K562 (cell line): ENCODE data around the gene JPT1. TPM values are rescaled to one million over a fixed set of nuclear protein-coding genes. Genes with fewer than 3 reads are reported as not detected.

Experiments used
- ARID1B ChIP-seq: fragments of 450-650 bp; IDR thresholded peaks from 2 replicates; pipeline ENCODE4 v1.6.1; 2016; ENCODE audit warnings: antibody characterized with exemption, mild to moderate bottlenecking, inconsistent platforms
- ATF7 ChIP-seq: fragments of 450-650 bp; IDR thresholded peaks from 2 replicates; pipeline ENCODE4 v1.7.1; 2014; ENCODE audit warnings: mild to moderate bottlenecking, moderate library complexity
- CCNT2 ChIP-seq: IDR thresholded peaks from 2 replicates; pipeline ENCODE4 v1.6.1; 2011; ENCODE audit warnings: borderline replicate concordance, low read depth, mild to moderate bottlenecking, moderate library complexity, mixed read lengths, low read length; ENCODE audit not compliant: insufficient read length; ENCODE audit errors: extremely low read depth
- DNMT1 ChIP-seq: fragments of 450-650 bp; IDR thresholded peaks from 2 replicates; pipeline ENCODE4 v1.6.1; 2016; ENCODE audit warnings: antibody characterized with exemption, mild to moderate bottlenecking
- EZH2 ChIP-seq: IDR thresholded peaks from 2 replicates; pipeline ENCODE4 v1.6.1; 2012; ENCODE audit warnings: low read depth, mild to moderate bottlenecking, inconsistent platforms, low read length, borderline replicate concordance
- FUS ChIP-seq: fragments of 200-400 bp; formaldehyde crosslinking; optimal IDR thresholded peaks from 2 replicates; pipeline ENCODE3; 2017; ENCODE audit warnings: low read depth, low read length
- JUND ChIP-seq, 2 experiments: IDR thresholded peaks; 2 replicates in 1 of 2; 3 replicates in 1 of 2; pipeline ENCODE4 v1.6.1; 2011; ENCODE audit warnings: borderline replicate concordance in 2 of 2, low read depth in 2 of 2, low read length in 2 of 2, improper control_type of control experiment in 1 of 2, missing biosample characterization in 1 of 2, missing genetic modification characterization in 1 of 2, missing genetic modification reagents in 1 of 2
- MCM2 ChIP-seq: fragments of 450-650 bp; IDR thresholded peaks from 2 replicates; pipeline ENCODE4 v1.6.1; 2017; ENCODE audit warnings: low read depth, mild to moderate bottlenecking
- MLLT1 ChIP-seq, 2 experiments: fragments of 450-650 bp; IDR thresholded peaks; 2 replicates each; pipeline ENCODE4 v1.6.1; 2016
- NBN ChIP-seq: fragments of 450-650 bp; IDR thresholded peaks from 2 replicates; pipeline ENCODE4 v1.6.1; 2016; ENCODE audit warnings: low read depth, mild to moderate bottlenecking
- NRF1 ChIP-seq, 2 experiments: fragments of 450-650 bp; IDR thresholded peaks in 1 of 2; conservative IDR thresholded peaks in 1 of 2; 2 replicates each; pipeline ENCODE4 v1.6.1; 2014; ENCODE audit warnings: mild to moderate bottlenecking in 2 of 2
- OTX1 ChIP-seq: fragments of 450-650 bp; formaldehyde crosslinking; IDR thresholded peaks from 2 replicates; pipeline ENCODE4 v1.4.0; 2022; ENCODE audit warnings: mild to moderate bottlenecking
- PRPF4 ChIP-seq: fragments of 200-400 bp; formaldehyde crosslinking; IDR thresholded peaks from one replicate; pipeline ENCODE4 v1.6.1; 2017; ENCODE audit warnings: low read length, low read depth, mild to moderate bottlenecking; ENCODE audit not compliant: insufficient read depth, poor library complexity, severe bottlenecking
- RBM25 ChIP-seq: fragments of 200-400 bp; formaldehyde crosslinking; IDR thresholded peaks from 2 replicates; pipeline ENCODE4 v1.6.1; 2018; ENCODE audit warnings: low read length, low read depth, moderate library complexity; ENCODE audit not compliant: severe bottlenecking
- U2AF1 ChIP-seq: fragments of 200-400 bp; formaldehyde crosslinking; optimal IDR thresholded peaks from 2 replicates; pipeline ENCODE3; 2017; ENCODE audit warnings: mild to moderate bottlenecking, low read depth, low read length, moderate library complexity
- ZBTB17 ChIP-seq: fragments of 450-650 bp; formaldehyde crosslinking; IDR thresholded peaks from 2 replicates; pipeline ENCODE4 v1.4.0; 2020; ENCODE audit warnings: mild to moderate bottlenecking
- ZNF12 ChIP-seq: sonication (generic); formaldehyde crosslinking; IDR thresholded peaks from 2 replicates; pipeline ENCODE4 v1.4.0; 2020; ENCODE audit warnings: mild to moderate bottlenecking, missing genetic modification reagents
- ZNF175 ChIP-seq: fragments of 200-800 bp; sonication (Bioruptor generic); IDR thresholded peaks from 2 replicates; pipeline ENCODE4 v1.6.1; 2016; ENCODE audit warnings: low read depth, mild to moderate bottlenecking, missing genetic modification characterization, missing compliant biosample characterization
- ZNF239 ChIP-seq: fragments of 250-450 bp; sonication (Bioruptor Pico); IDR thresholded peaks from 2 replicates; pipeline ENCODE4 v1.4.0; 2020; ENCODE audit warnings: mild to moderate bottlenecking
- polyA plus RNA-seq, 8 experiments: library from polyadenylated mRNA; depleted of rRNA in 4 of 8; stranded (reverse) in 5 of 8; unstranded in 3 of 8; fragments of >200 nt; fragmentation: Nextera tagmentation in 2 of 8; fragmentation: Illumina TruSeq in 1 of 8; extraction: Ambion mirVana in 2 of 8; extraction: Trizol in 1 of 8; gene quantifications; 2 replicates each; pipeline versions ENCODE4 v1.2.1 to v1.2.3, GENCODE V29; 2011 to 2014; ENCODE audit warnings: inconsistent platforms in 1 of 8, missing spikeins in 1 of 8
- total RNA-seq, 7 experiments: library from RNA; depleted of rRNA in 6 of 7; stranded (reverse); fragments of >200 nt in 6 of 7; fragmentation: Illumina TruSeq in 2 of 7; extraction: Trizol in 2 of 7; gene quantifications; 2 replicates each; pipeline versions ENCODE4 v1.2.1 to v1.2.3, GENCODE V29; 2011 to 2021; ENCODE audit warnings: low replicate concordance in 1 of 7
- TF ChIP-seq, protein P1 (sequence below): fragments of 200-800 bp; sonication (Bioruptor generic); IDR thresholded peaks from 2 replicates; pipeline ENCODE4 v1.6.1; 2017; ENCODE audit warnings: missing genetic modification characterization, missing compliant biosample characterization
- TF ChIP-seq, protein P2 (sequence below): fragments of 450-650 bp; formaldehyde crosslinking; IDR thresholded peaks from 2 replicates; pipeline ENCODE4 v1.4.0; 2020; ENCODE audit warnings: mild to moderate bottlenecking, mixed read lengths
- TF ChIP-seq, protein P3 (sequence below): fragments of 150-350 bp; conservative IDR thresholded peaks from 2 replicates; pipeline ENCODE4 v1.6.1; 2014; ENCODE audit warnings: low read length

Gene JPT1
- total and polyA plus RNA-seq, 9 of the 15 experiments (the other 6 are each of a cell fraction or from before 2014, with no cell fraction given): 56.7 to 292 (median 144) TPM

GRCh38 chr17:75191584-75191983 lies 37.3 kb upstream of the JPT1 start (continued):
- TF ChIP-seq, protein P1, sequence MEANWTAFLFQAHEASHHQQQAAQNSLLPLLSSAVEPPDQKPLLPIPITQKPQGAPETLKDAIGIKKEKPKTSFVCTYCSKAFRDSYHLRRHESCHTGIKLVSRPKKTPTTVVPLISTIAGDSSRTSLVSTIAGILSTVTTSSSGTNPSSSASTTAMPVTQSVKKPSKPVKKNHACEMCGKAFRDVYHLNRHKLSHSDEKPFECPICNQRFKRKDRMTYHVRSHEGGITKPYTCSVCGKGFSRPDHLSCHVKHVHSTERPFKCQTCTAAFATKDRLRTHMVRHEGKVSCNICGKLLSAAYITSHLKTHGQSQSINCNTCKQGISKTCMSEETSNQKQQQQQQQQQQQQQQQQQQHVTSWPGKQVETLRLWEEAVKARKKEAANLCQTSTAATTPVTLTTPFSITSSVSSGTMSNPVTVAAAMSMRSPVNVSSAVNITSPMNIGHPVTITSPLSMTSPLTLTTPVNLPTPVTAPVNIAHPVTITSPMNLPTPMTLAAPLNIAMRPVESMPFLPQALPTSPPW (CRISPR knock-in tag): no peak
- TF ChIP-seq NRF1 (conservative IDR thresholded peaks at IDR 0.05 in 1 of 2, IDR thresholded peaks at IDR 0.05 in 1 of 2) (no peak), DNMT1 (no peak), FUS (no peak), NBN (peak; percentile 65; the same call in 1 of the 2 replicates), JUND (IDR thresholded peaks at IDR 0.05; ENCODE audit: borderline replicate concordance, low read depth, low read length) (peak; percentile 86), JUND (tag; IDR thresholded peaks at IDR 0.05; ENCODE audit: borderline replicate concordance, low read depth, low read length) (peak; percentile 83), ZNF239 (no peak), ATF7 (peak; percentile 98), ARID1B (peak; percentile 38; the same call in 1 of the 2 replicates), CCNT2 (no peak), RBM25 (peak; percentile 34), ZBTB17 (CRISPR knock-in tag) (no peak), ZNF175 (CRISPR knock-in tag) (no peak), U2AF1 (no peak), EZH2 (no peak), ZNF12 (no peak), MCM2 (no peak), MLLT1 (IDR thresholded peaks at IDR 0.05) (no peak), OTX1 (CRISPR knock-in tag) (no peak), PRPF4 (no peak)
- TF ChIP-seq, protein P2, sequence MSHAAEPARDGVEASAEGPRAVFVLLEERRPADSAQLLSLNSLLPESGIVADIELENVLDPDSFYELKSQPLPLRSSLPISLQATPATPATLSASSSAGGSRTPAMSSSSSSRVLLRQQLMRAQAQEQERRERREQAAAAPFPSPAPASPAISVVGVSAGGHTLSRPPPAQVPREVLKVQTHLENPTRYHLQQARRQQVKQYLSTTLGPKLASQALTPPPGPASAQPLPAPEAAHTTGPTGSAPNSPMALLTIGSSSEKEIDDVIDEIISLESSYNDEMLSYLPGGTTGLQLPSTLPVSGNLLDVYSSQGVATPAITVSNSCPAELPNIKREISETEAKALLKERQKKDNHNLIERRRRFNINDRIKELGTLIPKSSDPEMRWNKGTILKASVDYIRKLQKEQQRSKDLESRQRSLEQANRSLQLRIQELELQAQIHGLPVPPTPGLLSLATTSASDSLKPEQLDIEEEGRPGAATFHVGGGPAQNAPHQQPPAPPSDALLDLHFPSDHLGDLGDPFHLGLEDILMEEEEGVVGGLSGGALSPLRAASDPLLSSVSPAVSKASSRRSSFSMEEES (CRISPR knock-in tag): no peak
- TF ChIP-seq, protein P3, sequence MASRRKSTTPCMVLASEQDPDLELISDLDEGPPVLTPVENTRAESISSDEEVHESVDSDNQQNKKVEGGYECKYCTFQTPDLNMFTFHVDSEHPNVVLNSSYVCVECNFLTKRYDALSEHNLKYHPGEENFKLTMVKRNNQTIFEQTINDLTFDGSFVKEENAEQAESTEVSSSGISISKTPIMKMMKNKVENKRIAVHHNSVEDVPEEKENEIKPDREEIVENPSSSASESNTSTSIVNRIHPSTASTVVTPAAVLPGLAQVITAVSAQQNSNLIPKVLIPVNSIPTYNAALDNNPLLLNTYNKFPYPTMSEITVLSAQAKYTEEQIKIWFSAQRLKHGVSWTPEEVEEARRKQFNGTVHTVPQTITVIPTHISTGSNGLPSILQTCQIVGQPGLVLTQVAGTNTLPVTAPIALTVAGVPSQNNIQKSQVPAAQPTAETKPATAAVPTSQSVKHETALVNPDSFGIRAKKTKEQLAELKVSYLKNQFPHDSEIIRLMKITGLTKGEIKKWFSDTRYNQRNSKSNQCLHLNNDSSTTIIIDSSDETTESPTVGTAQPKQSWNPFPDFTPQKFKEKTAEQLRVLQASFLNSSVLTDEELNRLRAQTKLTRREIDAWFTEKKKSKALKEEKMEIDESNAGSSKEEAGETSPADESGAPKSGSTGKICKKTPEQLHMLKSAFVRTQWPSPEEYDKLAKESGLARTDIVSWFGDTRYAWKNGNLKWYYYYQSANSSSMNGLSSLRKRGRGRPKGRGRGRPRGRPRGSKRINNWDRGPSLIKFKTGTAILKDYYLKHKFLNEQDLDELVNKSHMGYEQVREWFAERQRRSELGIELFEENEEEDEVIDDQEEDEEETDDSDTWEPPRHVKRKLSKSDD: no peak
